Measurements from ENCODE around the gene GIN1. TPM values are rescaled to one million over a fixed set of nuclear protein-coding genes. Genes with fewer than 3 reads are reported as not detected.
"Not testable (repeated sequence)": the region's sequence is repeated elsewhere in the genome, so short reads cannot be mapped to it uniquely, and the experiment has no call there.

GIN1 gene
- total RNA-seq, 2 experiments from 2014 or later: 8.2 to 8.9 TPM

GRCh38 chr5:103057208-103058130 lies 62.5 kb downstream of the GIN1 start:
- ChIA-PET POLR2A (no interaction called here), CTCF (interaction anchor here (1.3 kb wide), 1 partner anchor 15 kb away, joined by 3 read pairs; no protein-coding TSS in a partner anchor)

- CTCF ChIA-PET: not testable (repeated sequence)
Observed at GRCh38 chr5:103046706-103047105, 73.2 kb downstream of the GIN1 start.

GRCh38 chr5:103041071-103041676 lies 78.8 kb downstream of the GIN1 start:
- ChIA-PET POLR2A (no interaction called here), CTCF (no interaction called here)

More at GRCh38 chr5:103046706-103047105, 73.2 kb downstream of the GIN1 start:
- POLR2A ChIA-PET: not testable (repeated sequence)

- POLR2A ChIA-PET: no interaction called here
- CTCF ChIA-PET: no interaction called here
Observed at GRCh38 chr5:103037673-103038455, 82.1 kb downstream of the GIN1 start.

GRCh38 chr5:103036601-103037000 lies 83.3 kb downstream of the GIN1 start:
- ChIA-PET POLR2A (no interaction called here), CTCF (no interaction called here)

Other genes with a start within 250 kb of the GIN1 start
- 10 to 100 TPM; 65.9 to 72.4 TPM for gene PPIP5K2, start 163 bp upstream of the GIN1 start, total RNA-seq
- 10 to 100 TPM in 1 of 2 experiments, 1 to 10 TPM in 1; 9.7 to 10.2 TPM for gene MACIR, start 138.6 kb upstream of the GIN1 start, total RNA-seq